A549 (cell line): ENCODE data around the gene KDELR3.

Experiments
- CBX2 ChIP-seq: fragments of 200-600 bp; sonication (generic); IDR thresholded peaks from 2 replicates; pipeline ENCODE4 v1.6.1; 2016; ENCODE audit warnings: low read depth, mild to moderate bottlenecking, borderline replicate concordance
- EHMT2 ChIP-seq: fragments of 200-600 bp; sonication (generic); IDR thresholded peaks from 2 replicates; pipeline ENCODE4 v1.6.1; 2016; ENCODE audit warnings: antibody characterized with exemption, low read depth, mild to moderate bottlenecking, moderate library complexity
- EP300 ChIP-seq, 2 experiments: fragments of >200 bp; sonication (Bioruptor Twin); formaldehyde crosslinking; IDR thresholded peaks; 2 replicates in 1 of 2; 3 replicates in 1 of 2; pipeline ENCODE4 v1.6.1; 2016 to 2017
- ESRRA ChIP-seq: fragments of 150-350 bp; IDR thresholded peaks from 2 replicates; pipeline ENCODE4 v1.6.1; 2014; ENCODE audit warnings: mild to moderate bottlenecking, low read length, borderline replicate concordance
- POLR2AphosphoS2 ChIP-seq: conservative IDR thresholded peaks from 2 replicates; pipeline ENCODE4 v1.6.1; 2012; ENCODE audit warnings: low read length, improper control_type of control experiment, inconsistent platforms
- RAD21 ChIP-seq, 2 experiments: fragments of >200 bp in 1 of 2; sonication (Bioruptor Twin) in 1 of 2; formaldehyde crosslinking in 1 of 2; IDR thresholded peaks in 1 of 2; conservative IDR thresholded peaks in 1 of 2; 2 replicates in 1 of 2; 3 replicates in 1 of 2; pipeline ENCODE4 v1.6.1; 2012 to 2018; ENCODE audit warnings: inconsistent platforms in 1 of 2
- ZFP36 ChIP-seq: fragments of 450-650 bp; IDR thresholded peaks from 2 replicates; pipeline ENCODE4 v1.6.1; 2014; ENCODE audit warnings: borderline replicate concordance; ENCODE audit not compliant: partially characterized antibody
- TF ChIP-seq, protein P1 (sequence below): fragments of >200 bp; sonication (Bioruptor Twin); formaldehyde crosslinking; IDR thresholded peaks from 3 replicates; pipeline ENCODE4 v1.5.1; 2016

DNA sequence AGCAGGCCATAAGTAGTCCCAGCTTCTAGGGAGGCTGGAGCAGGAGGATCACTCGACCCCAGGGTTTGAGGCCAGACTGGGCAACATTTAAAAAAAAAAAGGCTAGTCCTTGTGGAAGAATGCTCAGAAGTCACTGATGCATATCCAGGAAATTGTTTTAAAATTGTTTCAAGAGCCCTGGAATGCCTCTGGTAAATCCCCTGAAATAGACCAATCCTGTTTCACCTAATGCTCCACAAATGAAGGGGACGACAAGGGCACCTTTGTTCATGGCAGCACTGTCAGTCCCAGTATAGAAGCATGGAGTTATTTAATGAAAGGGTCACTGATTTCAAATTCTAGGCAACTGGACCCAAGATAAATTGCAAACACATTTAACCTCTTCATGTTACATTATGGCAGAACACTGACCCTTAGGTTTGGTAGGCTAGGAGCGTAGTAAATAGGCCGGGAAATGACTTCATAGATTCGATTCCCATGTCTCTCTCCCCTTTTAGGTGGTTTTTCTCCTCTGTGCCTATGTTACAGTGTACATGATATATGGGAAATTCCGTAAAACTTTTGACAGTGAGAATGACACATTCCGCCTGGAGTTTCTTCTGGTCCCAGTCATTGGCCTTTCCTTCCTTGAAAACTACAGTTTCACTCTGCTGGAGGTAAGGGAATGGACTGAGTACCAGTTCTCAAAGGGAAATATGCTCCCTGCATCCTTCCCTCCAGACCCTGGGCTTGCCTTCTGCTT, 11.4 kb downstream of the KDELR3 start:
- TF ChIP-seq, protein P1, sequence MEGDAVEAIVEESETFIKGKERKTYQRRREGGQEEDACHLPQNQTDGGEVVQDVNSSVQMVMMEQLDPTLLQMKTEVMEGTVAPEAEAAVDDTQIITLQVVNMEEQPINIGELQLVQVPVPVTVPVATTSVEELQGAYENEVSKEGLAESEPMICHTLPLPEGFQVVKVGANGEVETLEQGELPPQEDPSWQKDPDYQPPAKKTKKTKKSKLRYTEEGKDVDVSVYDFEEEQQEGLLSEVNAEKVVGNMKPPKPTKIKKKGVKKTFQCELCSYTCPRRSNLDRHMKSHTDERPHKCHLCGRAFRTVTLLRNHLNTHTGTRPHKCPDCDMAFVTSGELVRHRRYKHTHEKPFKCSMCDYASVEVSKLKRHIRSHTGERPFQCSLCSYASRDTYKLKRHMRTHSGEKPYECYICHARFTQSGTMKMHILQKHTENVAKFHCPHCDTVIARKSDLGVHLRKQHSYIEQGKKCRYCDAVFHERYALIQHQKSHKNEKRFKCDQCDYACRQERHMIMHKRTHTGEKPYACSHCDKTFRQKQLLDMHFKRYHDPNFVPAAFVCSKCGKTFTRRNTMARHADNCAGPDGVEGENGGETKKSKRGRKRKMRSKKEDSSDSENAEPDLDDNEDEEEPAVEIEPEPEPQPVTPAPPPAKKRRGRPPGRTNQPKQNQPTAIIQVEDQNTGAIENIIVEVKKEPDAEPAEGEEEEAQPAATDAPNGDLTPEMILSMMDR: no peak
- TF ChIP-seq ESRRA: no peak
- no peak for TF ChIP-seq ZFP36
- TF ChIP-seq EP300 (IDR thresholded peaks at IDR 0.05): no peak
- no peak for TF ChIP-seq POLR2AphosphoS2
- TF ChIP-seq RAD21 (conservative IDR thresholded peaks at IDR 0.05 in 1 of 2, IDR thresholded peaks at IDR 0.05 in 1 of 2): no peak
- no peak for TF ChIP-seq EHMT2
- TF ChIP-seq CBX2: no peak
